CD4-positive, alpha-beta T cell (primary cell): ENCODE measurements around the gene BSDC1. TPM values are rescaled to one million over a fixed set of nuclear protein-coding genes. Genes with fewer than 3 reads are reported as not detected.

Experiments
- ATAC-seq: fragments of 200-7000 bp; cut with Tn5 transposase; one replicate; pipeline ENCODE4 v1.10.0; 2022; ENCODE audit warnings: mild to moderate bottlenecking; ENCODE audit not compliant: poor library complexity
- CTCF ChIA-PET: fragments of 350-600 bp; sonication (Branson Sonifier 250); formaldehyde crosslinking; loops from one replicate; lab custom pipeline; 2021; ENCODE audit warnings: antibody characterized with exemption, inconsistent platforms; lab: Charles Lee
- POLR2A ChIA-PET: fragments of 350-600 bp; sonication (Branson Sonifier 250); formaldehyde crosslinking; loops from one replicate; lab custom pipeline; 2021; ENCODE audit warnings: antibody characterized with exemption, inconsistent platforms; lab: Charles Lee
- DNase-seq, 14 experiments: peaks; one replicate each; pipeline ENCODE4 v3.0.0-alpha.2; 2013 to 2020; ENCODE audit warnings: mixed read lengths in 2 of 14
- H3K27ac ChIP-seq, 2 donors: one replicate each; pipeline versions ENCODE4 v1.5.1 to v1.7.0; 2013; ENCODE audit warnings: low read length in 2 of 2, low read depth in 1 of 2, mild to moderate bottlenecking in 1 of 2
- H3K27me3 ChIP-seq, 2 experiments: 1 replicate in 1 of 2; 2 replicates in 1 of 2; pipeline versions ENCODE4 v1.6.1 to v1.7.0; 2013; ENCODE audit warnings: low read length in 2 of 2, control low read depth in 1 of 2, mild to moderate bottlenecking in 1 of 2, moderate library complexity in 1 of 2; ENCODE audit not compliant: insufficient read depth in 2 of 2, control insufficient read depth in 1 of 2
- H3K36me3 ChIP-seq: one replicate; pipeline ENCODE4 v1.6.1; 2013; ENCODE audit warnings: low read length, control low read depth; ENCODE audit not compliant: insufficient read depth
- H3K4me1 ChIP-seq: one replicate; pipeline ENCODE4 v1.6.1; 2013; ENCODE audit warnings: low read length, control low read depth; ENCODE audit not compliant: insufficient read depth
- H3K4me3 ChIP-seq: one replicate; pipeline ENCODE4 v1.5.1; 2013; ENCODE audit warnings: mild to moderate bottlenecking, low read length, moderate library complexity
- H3K9me3 ChIP-seq, 2 experiments: 1 replicate in 1 of 2; 2 replicates in 1 of 2; pipeline versions ENCODE4 v1.6.1 to v1.7.0; 2013; ENCODE audit warnings: low read length in 2 of 2, mild to moderate bottlenecking in 2 of 2, control low read depth in 1 of 2, moderate library complexity in 1 of 2; ENCODE audit not compliant: control insufficient read depth in 1 of 2, insufficient read depth in 1 of 2
- H3K27ac Mint-ChIP-seq: one replicate; pipeline ENCODE4 v1.8.0; 2020; ENCODE audit warnings: mixed read lengths
- H3K27me3 Mint-ChIP-seq: one replicate; pipeline ENCODE4 v1.8.0; 2021; ENCODE audit warnings: mixed read lengths
- H3K36me3 Mint-ChIP-seq: one replicate; pipeline ENCODE4 v1.8.0; 2021; ENCODE audit warnings: low read depth, mixed read lengths
- H3K4me1 Mint-ChIP-seq: one replicate; pipeline ENCODE4 v1.8.0; 2021; ENCODE audit warnings: low read depth, mixed read lengths
- H3K4me3 Mint-ChIP-seq: one replicate; pipeline ENCODE4 v1.8.0; 2020; ENCODE audit warnings: mild to moderate bottlenecking, mixed read lengths
- H3K9me3 Mint-ChIP-seq: one replicate; pipeline ENCODE4 v1.8.0; 2020; ENCODE audit warnings: mixed read lengths
- intact Hi-C, 2 experiments: fragments of 100-400 bp; cut with DNase I in 1 of 2; cut with micrococcal nuclease in 1 of 2; formaldehyde crosslinking; loops; one replicate each; pipeline versions ENCODE4 v1.15.1 to v1.9.0; 2023 to 2025; cut with DNase I, micrococcal nuclease
- total RNA-seq, 174 experiments: library from RNA in 2 of 174; stranded (reverse) in 2 of 174; gene quantifications; one replicate each; pipeline ENCODE4 v1.2.3 and lab custom pipeline; 2021 to 2026
- TF ChIP-seq, protein P1 (sequence below): fragments of 200-600 bp; IDR thresholded peaks from one replicate; pipeline ENCODE4 v1.8.0; 2022; ENCODE audit warnings: antibody characterized with exemption, mild to moderate bottlenecking

BSDC1 gene
- total RNA-seq, 2 experiments from 2014 or later = 186 to 190 TPM

DNA sequence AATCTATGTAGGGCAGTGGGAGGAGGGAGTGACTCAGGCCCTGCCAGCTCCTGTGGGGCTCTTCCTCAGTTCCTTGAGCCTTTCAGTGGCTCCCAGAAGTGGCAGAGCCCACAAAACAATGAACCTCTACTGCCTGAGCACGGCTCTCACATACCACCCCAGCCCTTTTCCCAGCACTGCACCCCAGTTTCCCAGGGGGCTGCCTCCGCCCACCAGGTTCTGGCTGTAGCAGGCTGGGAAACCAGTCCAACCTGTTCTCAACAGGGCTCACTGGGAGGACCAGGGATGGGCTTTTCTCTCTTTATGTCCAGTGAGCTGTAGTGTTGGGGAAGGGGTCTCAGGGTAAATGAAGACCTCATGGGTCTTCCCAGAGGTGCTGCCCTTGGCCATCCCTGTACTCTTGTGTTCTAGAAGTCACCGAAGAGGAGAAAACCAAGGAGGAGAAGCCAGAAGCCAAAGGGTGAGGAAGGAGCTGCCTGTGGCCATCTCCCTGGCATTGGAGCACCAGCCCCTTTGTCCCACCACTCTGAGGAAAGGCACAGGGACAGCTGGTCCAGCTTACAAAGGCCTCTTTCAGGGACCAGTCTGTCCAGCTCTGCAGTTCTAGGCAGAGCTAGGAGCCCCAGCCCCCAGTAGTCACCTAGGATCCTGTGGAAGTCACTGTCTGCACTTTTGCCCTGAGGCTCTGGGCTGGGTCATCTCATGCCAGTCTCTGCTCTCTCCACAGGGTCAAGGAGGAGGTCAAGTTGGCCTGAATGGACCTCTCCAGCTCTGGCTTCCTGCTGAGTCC is 61.8 kb downstream of the BSDC1 start:
- H3K27me3 ChIP-seq = no peaks in the 10 kb centered on the region
- no peaks in the 10 kb centered on the region for H3K9me3 Mint-ChIP-seq
- H3K36me3 Mint-ChIP-seq = peaks cover 73% of the 10 kb centered on the region
- ATAC-seq (no peak), DNase-seq (no peak)
- POLR2A ChIA-PET = interaction anchor here (0.6 to 2.4 kb wide), 7 partner anchors 10 to 92 kb away, joined by 3 to 17 read pairs (median 5); partner anchors contain the start of gene BSDC1
- H3K36me3 ChIP-seq = peaks cover 62% of the 10 kb centered on the region
- CTCF ChIA-PET = interaction anchor here (1.6 to 2.0 kb wide), 3 partner anchors 40 to 92 kb away, joined by 5 to 6 read pairs (median 5); no protein-coding TSS in a partner anchor
- peaks cover 41% of the 10 kb centered on the region for H3K4me1 Mint-ChIP-seq
- H3K27me3 Mint-ChIP-seq = no peaks in the 10 kb centered on the region
- H3K27ac Mint-ChIP-seq = peak overlapping the region; percentile 59
- intact Hi-C loops = loop anchor here in 1 of 2 experiments (5.0 kb wide), 1 partner anchor 70 kb away; no protein-coding TSS in a partner anchor
- peaks cover 32% of the 10 kb centered on the region for H3K4me1 ChIP-seq
- peak overlapping the region; percentile 54 for H3K4me3 Mint-ChIP-seq
- TF ChIP-seq, protein P1, sequence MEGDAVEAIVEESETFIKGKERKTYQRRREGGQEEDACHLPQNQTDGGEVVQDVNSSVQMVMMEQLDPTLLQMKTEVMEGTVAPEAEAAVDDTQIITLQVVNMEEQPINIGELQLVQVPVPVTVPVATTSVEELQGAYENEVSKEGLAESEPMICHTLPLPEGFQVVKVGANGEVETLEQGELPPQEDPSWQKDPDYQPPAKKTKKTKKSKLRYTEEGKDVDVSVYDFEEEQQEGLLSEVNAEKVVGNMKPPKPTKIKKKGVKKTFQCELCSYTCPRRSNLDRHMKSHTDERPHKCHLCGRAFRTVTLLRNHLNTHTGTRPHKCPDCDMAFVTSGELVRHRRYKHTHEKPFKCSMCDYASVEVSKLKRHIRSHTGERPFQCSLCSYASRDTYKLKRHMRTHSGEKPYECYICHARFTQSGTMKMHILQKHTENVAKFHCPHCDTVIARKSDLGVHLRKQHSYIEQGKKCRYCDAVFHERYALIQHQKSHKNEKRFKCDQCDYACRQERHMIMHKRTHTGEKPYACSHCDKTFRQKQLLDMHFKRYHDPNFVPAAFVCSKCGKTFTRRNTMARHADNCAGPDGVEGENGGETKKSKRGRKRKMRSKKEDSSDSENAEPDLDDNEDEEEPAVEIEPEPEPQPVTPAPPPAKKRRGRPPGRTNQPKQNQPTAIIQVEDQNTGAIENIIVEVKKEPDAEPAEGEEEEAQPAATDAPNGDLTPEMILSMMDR = no peak
- no peak overlapping the region for H3K4me3 ChIP-seq
- H3K9me3 ChIP-seq = no peaks in the 10 kb centered on the region
- H3K27ac ChIP-seq = no peak overlapping the region

DNA sequence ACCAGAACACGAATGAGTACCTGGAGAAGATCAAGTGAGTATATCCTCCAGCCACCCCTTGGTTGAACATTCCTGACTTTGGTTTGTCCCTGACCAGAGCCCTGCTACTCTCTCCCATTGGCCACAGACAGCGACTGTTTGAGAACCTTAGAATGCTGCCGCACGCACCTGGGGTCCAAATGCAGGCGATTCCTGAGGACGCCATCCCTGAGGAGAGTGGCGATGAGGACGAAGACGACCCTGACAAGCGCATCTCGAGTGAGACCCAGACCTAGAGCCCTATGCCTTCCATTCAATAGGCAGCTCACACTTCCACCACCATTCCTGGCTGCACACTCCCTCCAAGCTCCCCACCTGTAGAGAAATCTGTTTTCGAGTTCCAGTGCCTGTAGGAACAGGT is 62.7 kb downstream of the BSDC1 start:
- peaks cover 71% of the 10 kb centered on the region for H3K36me3 ChIP-seq
- Mint-ChIP-seq H3K9me3 (no peaks in the 10 kb centered on the region), H3K27ac (peak overlapping the region; percentile 59), H3K27me3 (no peaks in the 10 kb centered on the region), H3K4me3 (peak overlapping the region; percentile 51), H3K4me1 (peaks cover 32% of the 10 kb centered on the region), H3K36me3 (peaks cover 81% of the 10 kb centered on the region)
- TF ChIP-seq, protein P1 = no peak
- H3K4me3 ChIP-seq = no peak overlapping the region
- H3K27me3 ChIP-seq = no peaks in the 10 kb centered on the region
- no peaks in the 10 kb centered on the region for H3K9me3 ChIP-seq
- intact Hi-C loops = loop anchor here in 1 of 2 experiments (1.0 to 5.0 kb wide), 2 partner anchors 69 to 75 kb away; no protein-coding TSS in a partner anchor
- CTCF ChIA-PET = interaction anchor here (0.7 to 1.1 kb wide), 2 partner anchors 69 to 91 kb away, joined by 3 read pairs; no protein-coding TSS in a partner anchor
- POLR2A ChIA-PET = interaction anchor here (0.6 to 2.0 kb wide), 3 partner anchors 10 to 40 kb away, joined by 3 to 6 read pairs (median 4); no protein-coding TSS in a partner anchor
- ATAC-seq (no peak), DNase-seq (no peak)
- no peak overlapping the region for H3K27ac ChIP-seq
- H3K4me1 ChIP-seq = peaks cover 23% of the 10 kb centered on the region

DNA sequence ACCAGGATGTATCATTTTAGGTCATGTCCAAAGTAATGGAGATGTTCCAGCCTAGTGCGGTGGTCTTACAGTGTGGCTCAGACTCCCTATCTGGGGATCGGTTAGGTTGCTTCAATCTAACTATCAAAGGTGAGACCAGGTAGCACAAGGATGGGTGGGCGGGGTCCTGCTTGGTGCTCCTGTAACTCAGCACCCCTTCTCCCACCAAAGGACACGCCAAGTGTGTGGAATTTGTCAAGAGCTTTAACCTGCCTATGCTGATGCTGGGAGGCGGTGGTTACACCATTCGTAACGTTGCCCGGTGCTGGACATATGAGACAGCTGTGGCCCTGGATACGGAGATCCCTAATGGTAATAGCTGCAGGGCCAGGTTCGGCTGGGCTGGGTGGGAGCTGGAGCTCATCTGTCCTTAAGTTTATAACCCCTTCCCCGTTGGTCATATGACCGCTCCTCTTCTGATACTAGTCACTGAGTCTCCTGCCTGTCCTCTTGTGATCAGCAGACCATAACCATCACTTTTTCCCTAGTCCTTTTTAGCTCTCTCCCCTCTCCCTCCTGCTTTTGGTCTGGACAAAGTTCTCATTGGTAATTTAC is 63.6 kb downstream of the BSDC1 start:
- peaks cover 79% of the 10 kb centered on the region for H3K36me3 ChIP-seq
- peaks cover 18% of the 10 kb centered on the region for H3K4me1 ChIP-seq
- no peak overlapping the region for H3K27ac ChIP-seq
- Mint-ChIP-seq H3K4me1 (peaks cover 32% of the 10 kb centered on the region), H3K4me3 (no peak overlapping the region), H3K27me3 (no peaks in the 10 kb centered on the region), H3K27ac (peak overlapping the region; percentile 59), H3K9me3 (no peaks in the 10 kb centered on the region), H3K36me3 (peaks cover 86% of the 10 kb centered on the region)
- TF ChIP-seq, protein P1 = no peak
- CTCF ChIA-PET = interaction anchor here (0.7 to 1.1 kb wide), 2 partner anchors 70 to 90 kb away, joined by 3 read pairs; no protein-coding TSS in a partner anchor
- intact Hi-C loops = loop anchor here in 1 of 2 experiments (1.0 to 5.0 kb wide), 2 partner anchors 68 to 76 kb away; no protein-coding TSS in a partner anchor
- H3K9me3 ChIP-seq = no peaks in the 10 kb centered on the region
- DNase-seq (no peak), ATAC-seq (no peak)
- H3K4me3 ChIP-seq = no peak overlapping the region
- no peaks in the 10 kb centered on the region for H3K27me3 ChIP-seq
- POLR2A ChIA-PET = interaction anchor here (1.4 kb wide), 1 partner anchor 9 kb away, joined by 4 read pairs; no protein-coding TSS in a partner anchor
